GM21619 (cell line): Measurements from ENCODE around the gene RITA1.
"Not testable (repeated sequence)": the region's sequence is repeated elsewhere in the genome, so short reads cannot be mapped to it uniquely, and the experiment has no call there.

Experiments
- ATAC-seq: cut with Tn5 transposase; IDR thresholded peaks from one replicate; pipeline ENCODE4 v1.9.1; 2021; ENCODE audit not compliant: unreplicated experiment

Gene RITA1, protein sequence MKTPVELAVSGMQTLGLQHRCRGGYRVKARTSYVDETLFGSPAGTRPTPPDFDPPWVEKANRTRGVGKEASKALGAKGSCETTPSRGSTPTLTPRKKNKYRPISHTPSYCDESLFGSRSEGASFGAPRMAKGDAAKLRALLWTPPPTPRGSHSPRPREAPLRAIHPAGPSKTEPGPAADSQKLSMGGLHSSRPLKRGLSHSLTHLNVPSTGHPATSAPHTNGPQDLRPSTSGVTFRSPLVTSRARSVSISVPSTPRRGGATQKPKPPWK

DNA sequence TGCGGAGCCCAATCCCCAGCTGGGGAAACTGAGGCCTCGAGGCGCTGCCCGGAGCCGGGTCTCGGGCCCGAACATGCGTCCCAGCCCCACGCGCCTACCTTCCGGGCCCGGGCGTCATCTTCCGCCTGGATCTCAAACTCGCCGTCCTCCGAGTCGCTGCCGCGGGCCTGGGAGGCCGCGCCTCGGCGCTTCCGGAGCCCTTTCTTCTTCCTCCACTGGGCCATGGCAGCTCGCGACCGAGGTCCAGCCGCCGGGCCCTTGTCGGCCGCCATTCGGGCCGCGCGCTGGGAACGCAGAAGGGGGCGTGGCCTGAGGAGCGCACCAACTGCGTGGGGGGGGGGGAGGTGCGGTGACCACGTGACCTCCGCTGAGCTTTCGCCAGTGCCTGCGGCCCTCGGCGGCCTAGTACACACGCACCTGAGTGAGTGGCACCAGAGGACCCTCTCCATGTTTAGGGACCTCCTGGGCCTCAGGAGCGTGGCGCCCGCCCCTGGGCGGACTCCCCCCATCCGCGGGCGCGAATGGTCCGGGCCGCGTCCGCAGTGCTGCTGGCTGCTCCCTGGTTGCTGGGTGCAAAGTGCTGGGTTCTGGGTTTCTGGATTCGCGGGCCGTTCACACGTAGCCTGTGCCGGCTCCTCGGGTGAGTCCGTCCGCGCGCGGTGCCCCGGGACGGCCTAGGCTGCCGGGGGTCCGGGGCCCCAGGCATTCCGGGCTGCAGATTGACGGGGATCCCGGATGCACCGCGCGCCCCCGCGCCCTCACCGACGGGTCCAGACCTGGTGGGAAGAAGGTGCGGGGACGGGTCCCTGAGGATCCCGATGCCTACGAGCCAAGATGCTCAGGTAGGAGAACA, at the start of gene RITA1, which contains the start of gene DDX54:
TSS of gene RITA1 (plus strand) at position 542 of the 853 bp plus-strand sequence. CDS start 1,026 bp downstream, outside the sequence.
TSS of gene DDX54 (minus strand) at position 299 of the 853 bp plus-strand sequence. CDS start at position 272, 27 bp downstream.
- ATAC-seq: peak; percentile 45

DNA sequence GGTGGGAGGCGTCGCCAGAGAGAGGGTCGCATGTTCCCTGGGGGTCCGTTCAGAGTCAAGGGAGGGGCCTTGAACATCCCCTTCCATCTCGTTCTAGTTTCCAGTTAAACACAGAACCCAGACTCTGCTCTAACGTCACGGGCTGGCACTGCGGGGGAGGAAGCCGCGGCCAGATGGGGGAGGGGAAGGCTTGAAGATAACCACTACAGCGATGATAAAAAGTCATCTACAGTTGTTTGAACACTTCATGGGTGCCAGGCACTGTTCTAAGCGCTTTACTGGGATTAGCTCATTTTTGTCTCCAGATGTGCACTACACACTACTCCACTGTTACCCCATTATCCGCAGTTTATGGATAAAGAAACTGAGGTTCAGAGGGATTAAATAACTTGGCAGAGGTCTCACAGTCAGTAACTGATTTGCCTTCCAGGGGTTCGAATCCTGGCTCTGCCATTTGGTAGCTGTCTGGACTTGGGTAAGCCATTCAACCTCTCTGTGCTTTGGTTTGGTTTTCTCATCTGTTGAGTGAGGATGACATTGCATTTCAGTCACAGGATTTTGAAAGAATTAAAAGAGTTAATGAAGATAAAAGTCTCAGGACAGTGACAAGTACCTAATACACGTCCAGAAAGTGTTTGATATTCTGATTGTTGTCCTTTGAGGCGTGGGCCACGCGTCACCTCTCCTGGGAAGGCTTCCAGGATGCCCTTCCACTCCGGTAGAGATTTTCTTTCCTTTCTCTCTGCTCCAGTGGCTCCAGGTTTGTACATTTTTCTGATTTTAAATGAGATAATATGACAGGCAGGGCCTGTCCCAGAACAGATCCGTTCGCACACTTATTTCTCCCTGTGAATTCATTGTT, 49.2 kb upstream of the RITA1 start:
- ATAC-seq: no peak

DNA sequence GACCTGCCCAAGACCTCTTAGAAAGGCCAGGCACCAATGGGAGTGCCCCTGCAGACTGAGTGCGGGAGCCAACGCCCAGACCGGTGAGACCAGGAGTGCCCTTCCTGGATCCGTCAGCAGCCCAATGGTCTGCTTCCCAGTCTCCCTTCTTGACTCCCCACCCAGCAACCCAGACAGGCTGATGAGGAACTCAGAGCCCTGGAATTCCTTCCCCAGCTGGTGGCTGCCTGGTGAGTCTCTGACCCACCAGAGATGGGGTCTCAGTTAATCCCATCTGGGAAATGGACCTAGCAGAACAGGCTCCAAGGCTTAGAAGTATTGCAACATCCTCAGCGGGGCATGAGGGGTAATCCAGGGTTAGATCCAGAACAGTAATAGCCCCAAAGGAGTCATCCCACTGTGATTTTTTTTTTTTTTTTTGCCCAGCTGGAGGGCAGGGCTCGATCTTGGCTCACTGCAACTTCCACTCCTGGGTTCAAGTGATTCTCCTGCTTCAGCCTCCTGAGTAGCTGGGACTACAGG, 48.5 kb upstream of the RITA1 start:
- ATAC-seq: no peak

DNA sequence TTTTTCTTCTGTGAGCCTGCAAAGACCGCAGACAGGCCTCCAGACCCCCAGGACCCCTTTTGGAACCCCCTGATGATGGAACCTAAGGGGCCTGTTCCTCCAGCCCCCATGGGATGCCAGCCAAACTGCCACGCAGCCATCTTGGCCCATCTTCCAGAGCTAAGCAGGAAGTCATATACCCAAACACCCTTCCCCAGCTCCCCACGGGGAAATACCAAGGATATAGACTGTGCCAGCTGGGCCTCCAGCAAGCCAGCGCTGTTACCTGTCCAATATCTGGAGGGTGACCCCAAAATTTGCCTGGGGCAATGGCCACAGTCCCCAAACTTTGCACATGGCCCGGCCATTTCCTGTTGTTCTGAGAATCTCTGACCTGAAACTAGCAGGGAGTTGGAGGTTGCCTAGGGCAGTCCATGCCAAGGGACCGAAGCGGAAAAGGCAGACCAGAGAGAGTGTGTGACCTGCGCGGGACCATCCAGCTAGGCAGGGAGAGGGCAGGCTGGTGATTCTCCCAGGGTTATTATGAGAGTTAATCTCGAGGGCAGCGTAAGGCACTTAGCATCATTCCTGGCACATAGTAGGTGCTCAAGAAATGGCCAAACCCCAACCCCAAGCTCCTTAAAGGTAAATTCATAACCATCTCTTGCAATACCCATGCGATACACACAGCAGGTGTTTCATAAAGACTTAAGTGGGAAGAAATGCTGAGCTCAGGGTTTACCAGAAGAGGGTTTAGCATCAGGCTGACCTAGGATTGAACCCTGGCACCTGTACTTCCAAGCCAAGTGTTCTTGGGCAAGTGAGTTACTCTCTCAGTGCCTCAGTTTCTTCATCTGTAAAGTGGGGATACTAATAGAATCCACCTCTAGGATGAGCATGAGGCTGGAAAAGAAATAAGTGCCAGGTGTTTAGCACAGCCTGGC, 47.4 kb upstream of the RITA1 start:
- no peak for ATAC-seq

DNA sequence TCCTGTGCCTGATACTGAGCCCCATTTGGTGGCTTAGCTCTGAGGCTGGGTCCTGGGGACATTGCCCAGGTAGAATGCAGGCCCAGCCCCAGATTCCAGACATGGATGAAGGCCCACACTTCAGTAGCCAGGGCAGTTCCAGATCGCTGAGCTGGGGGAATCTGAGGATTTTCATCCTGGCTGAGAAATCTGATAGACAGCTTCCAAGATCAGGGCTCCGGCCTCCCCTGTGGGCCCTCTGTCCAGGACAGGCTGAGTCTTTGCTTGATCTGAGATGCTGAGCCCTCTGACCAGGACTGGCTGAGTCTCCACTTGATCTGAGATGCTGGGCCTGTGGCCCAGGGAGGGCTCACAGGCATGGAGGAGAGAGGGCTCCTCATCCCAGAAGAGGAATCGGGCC, 46.7 kb upstream of the RITA1 start:
- no peak for ATAC-seq

DNA sequence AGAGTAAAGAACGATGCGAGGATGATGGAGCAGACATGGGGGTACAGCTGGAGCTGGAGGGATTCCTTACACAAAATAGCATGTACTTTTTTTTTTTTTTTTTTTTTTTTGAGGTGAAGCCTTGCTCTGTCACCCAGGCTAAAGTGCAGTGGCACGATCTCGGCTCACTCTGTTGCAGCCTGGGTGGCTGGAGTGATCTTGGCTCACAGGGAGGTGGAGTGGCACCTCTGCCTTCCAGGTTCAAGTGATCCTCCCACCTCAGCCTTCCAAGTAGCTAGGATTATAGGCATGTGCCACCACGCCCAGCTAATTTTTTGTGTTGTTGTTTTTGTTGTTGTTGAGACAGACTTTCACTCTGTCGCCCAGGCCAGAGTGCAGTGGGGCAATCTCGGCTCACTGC, 44.8 kb upstream of the RITA1 start:
- no peak for ATAC-seq

DNA sequence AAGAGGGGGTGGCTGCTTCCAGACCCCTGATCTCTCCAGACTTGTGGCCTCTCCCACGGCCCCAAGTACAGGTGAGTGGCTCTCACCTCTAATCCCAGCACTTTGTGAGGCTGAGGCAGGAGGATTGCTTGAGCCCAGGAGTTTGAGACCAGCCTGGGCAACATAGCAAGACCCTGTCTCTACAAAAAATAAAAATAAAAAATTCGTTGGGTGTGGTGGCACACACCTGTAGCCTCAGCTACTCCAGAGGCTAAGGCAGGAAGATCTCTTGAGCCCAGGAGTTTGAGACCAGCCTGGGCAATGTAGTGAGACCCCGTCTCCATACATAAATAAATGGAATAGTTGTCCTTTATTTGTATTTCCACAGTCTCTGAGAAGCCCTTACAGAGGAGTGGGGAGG, 43.8 kb upstream of the RITA1 start:
- not testable (repeated sequence) for ATAC-seq

DNA sequence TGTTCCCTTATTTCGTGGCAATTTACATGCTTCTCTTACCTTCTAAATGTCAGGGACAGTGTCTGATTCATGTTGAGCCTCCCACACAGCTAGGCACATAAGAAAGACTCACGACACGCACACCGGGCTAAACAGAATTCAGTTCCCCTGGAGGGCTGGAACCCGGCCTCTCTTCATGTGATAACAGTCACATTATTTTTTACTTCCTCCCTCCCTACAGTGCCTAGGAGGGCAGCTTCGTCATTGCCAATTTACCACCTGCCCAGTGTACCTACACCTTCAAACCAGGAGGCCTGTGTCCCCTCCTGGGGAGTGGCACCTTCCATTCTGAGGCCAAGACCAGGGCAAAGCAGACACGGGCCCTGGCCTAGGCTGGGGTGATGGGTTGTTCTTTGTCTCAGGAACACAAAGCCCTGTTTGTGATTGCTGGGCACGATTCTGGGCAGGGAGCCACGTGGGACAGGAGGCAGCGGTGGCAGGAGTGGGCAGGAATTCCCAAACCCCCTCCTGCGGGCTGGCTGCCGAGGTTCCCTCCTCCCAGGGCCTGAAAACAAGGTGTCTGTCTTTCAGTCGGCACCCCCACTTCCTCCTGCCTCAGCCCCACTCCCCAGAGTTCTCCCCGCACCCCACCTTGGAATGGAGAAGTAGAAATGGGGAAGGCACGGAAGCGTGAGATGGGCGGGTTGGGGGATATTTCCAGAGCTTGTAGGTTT, 43.2 kb upstream of the RITA1 start:
- ATAC-seq: no peak

DNA sequence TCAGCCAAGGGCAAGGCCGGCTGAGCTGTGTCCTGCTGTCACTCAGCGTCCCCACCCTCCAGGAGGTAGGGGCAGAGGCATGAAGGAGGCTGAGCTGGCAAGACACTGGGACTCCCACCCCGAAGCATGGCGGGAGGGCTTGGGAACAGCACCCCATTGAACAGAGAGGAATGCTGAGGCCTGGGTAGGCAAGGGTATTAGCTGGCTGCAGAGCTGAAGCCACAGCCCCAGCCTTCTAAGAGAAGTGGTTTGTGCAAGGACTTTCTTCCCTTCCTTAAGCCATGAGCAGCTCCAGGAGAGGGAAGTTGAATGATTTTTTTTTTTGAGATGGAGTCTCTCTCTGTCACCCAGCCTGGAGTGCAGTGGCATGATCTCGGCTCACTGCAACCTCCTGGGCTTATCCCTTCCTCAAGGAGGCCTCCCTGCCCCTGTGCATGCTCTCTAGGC, 42.6 kb upstream of the RITA1 start:
- ATAC-seq: no peak

DNA sequence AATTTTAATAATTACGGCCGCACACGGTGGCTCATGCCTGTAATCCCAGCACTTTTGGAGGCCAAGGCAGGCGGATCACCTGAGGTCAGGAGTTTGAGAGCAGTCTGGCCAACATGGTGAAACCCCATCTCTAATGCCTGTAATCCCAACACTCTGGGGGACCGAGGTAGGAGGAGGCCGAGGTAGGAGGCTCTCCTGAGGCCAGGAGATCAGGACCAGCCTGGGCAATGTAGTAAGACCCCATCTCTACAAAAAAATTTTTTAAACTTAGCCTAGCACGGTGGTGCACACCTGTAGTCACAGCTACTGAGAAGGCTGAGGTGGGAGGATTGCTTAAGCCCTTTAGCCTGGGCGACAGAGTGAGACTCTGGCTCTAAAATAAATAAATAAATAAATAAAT, 41.6 kb upstream of the RITA1 start:
- ATAC-seq: no peak

DNA sequence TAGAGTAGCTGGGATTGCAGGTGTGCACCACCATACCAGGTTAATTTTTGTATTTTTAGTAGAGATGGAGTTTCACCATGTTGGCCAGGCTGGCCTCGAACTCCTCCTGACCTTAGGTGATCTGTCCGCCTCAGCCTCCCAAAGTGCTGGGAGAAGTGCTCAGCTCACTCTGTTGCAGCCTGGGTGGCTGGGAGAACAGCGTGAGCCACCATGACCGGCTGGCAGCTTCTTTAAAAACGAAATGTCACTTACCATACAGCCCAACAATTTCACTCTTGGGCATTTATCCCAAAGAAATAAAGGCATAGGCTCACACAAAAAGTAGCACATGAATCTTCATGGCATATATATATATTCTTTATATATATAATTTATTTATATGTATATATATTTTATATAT, 40.7 kb upstream of the RITA1 start:
- ATAC-seq: no peak

DNA sequence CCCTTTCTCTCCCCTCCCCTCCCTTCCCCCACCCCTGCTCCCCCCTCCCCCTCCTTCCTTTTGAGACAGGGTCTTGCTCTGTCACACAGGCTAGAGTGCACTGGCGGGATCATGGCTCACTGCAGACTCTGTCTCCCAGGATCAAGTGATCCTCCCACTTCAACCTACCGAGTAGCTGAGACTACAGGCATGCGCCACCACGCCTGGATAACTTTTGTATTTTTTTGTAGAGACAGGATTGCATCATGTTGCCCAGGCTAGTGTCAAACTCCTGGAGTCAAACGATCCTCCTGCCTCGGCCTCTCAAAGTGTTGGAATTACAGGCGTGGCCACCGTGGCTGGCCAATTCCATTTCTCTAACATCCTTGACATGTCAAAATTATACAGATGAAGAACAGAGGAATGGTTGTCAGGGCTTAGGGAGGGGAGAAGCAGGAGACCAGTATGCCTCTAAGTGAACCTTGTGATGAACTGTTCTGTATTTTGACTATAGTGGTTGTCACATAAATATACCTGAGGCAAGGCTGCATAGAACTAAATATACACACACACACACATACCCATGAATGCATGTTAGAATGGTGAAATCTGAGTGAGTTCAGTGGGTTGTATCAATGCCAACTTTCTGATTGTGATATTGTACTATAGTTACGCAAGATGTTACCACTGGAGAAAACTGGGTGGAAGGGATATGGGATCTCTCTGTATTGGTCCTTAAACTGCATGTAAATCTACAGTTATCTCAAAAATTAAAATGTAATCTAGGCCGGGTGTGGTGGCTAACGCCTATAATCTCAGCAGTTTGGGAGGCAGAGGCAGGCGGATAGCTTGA, 39.6 kb upstream of the RITA1 start:
- no peak for ATAC-seq

DNA sequence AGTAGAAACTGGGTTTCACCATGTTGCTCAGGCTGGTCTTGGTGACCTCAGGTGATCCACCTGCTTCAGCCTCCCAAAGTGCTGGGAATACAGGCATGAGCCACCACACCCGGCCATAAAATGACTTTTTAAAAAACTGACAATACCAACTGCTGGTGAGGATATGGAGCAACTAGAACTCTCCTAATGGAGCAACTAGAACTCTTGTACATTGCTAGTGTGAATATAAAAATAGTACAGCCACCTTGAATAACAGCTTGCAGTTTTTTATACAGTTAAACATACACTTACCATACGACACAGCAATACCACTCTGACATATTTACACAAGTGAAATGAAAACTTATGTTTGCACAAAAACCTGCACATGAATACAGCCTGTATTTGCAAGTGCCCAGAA, 38.5 kb upstream of the RITA1 start:
- ATAC-seq: no peak

DNA sequence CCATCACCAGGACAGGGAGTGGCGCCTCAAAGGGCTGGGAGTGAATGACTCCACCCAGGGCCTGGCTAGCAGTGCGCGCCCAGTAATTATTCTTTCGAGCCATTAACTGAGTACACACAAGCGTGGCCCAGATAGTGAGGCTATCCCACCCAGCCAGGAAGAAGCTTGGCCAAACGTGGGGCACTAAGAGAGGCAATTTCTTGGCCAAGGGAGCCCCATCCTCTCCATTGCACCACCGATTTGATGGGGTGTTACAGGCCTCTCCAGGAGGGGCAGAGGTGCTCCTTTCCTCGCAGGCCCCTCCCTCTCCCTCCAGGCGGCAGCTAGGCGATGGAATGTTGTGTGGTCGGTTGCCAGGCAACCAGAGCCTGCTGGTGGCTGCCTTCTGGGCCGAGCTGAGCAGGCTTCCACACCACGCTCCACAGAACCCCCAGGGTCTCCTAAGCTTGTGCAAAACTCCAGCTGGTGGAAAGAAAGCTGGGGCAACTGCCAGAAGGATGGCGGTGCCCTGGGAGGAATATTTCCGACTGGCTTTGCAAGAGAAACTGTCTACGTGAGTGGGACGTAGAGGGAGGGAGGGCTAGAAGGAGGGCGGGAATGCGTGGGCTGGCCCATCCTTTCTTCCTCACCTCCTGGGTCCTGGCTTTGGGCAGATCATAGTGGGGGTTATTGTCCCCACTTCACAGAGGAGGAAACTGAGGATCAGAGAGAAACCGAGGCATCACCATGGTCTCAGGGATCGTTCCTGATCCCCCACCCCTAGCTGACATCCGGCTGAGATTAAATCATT, 36.0 kb upstream of the RITA1 start, which contains the start of gene CFAP73:
TSS of gene CFAP73 (plus strand) at position 364 of the 790 bp plus-strand sequence. CDS start at position 498, 134 bp downstream.
- ATAC-seq: no peak

DNA sequence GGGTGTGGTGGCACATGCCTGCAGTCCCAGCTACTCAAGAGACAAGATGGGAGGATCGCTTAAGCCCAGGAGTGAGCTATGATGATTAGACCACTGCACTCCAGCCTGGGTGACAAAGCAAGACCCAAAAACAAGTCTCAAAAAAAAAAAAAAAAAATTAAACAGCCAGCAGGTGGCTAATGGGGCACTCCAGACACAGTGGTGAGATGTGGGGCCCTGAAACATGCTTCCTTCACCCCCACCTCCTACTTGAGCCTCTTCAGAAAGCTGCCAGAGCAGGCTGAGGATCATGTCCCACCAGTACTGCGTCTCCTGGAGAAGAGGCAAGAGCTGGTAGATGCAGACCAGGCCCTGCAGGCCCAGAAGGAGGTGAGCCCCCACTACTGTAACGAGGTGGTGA, 33.9 kb upstream of the RITA1 start:
- no peak for ATAC-seq

DNA sequence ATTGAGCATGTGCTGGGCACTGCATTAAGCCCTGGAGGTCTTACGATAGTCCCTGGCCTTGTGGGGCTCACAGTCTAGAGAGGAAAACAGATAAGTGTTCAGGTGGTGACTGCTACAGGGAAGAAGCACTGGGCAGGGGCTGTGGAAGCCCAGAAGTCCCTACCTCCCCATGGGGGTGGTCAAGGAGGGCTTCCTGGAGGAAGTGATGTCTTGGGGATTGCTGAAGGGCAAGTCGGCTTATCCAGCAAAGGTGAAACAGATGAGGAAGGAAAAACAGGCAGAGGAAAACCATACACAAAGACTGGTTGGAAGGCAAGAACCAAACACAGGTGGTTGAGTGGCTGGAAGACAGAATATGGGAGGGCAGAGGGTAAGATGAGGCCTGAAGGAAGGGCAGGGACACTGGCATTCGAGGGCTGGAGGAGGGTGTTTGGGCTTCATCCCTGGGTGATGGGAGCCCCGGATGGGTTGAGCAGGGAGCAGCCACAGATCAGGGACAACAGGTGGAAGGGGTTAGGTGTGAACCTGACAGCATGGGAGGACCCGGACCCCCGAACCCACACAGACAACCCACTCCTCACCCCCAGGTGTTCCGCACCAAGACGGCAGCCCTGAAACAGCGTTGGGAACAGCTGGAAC, 33.2 kb upstream of the RITA1 start:
- ATAC-seq: no peak
